GM12864 (cell line): ENCODE data around the gene MTF1.
A peak's percentile ranks its signal among the peaks of the same experiment; 100 is the strongest.
"Not testable (repeated sequence)": the region's sequence is repeated elsewhere in the genome, so short reads cannot be mapped to it uniquely, and the experiment has no call there.

Source experiments
- DNase-seq: peaks from one replicate; pipeline ENCODE4 v3.0.0-alpha.2; 2011; ENCODE audit warnings: low read depth
- H3K4me3 ChIP-seq: 2 replicates; pipeline ENCODE4 v1.5.1; 2011; ENCODE audit warnings: mild to moderate bottlenecking, low read depth, low read length, control low read depth
- TF ChIP-seq, protein P1 (sequence below): IDR thresholded peaks from 2 replicates; pipeline ENCODE4 v1.5.1; 2011; ENCODE audit warnings: low read depth, mild to moderate bottlenecking, moderate library complexity, low read length, control low read depth, inconsistent platforms; ENCODE audit errors: missing control alignments

The MTF1 gene

DNA sequence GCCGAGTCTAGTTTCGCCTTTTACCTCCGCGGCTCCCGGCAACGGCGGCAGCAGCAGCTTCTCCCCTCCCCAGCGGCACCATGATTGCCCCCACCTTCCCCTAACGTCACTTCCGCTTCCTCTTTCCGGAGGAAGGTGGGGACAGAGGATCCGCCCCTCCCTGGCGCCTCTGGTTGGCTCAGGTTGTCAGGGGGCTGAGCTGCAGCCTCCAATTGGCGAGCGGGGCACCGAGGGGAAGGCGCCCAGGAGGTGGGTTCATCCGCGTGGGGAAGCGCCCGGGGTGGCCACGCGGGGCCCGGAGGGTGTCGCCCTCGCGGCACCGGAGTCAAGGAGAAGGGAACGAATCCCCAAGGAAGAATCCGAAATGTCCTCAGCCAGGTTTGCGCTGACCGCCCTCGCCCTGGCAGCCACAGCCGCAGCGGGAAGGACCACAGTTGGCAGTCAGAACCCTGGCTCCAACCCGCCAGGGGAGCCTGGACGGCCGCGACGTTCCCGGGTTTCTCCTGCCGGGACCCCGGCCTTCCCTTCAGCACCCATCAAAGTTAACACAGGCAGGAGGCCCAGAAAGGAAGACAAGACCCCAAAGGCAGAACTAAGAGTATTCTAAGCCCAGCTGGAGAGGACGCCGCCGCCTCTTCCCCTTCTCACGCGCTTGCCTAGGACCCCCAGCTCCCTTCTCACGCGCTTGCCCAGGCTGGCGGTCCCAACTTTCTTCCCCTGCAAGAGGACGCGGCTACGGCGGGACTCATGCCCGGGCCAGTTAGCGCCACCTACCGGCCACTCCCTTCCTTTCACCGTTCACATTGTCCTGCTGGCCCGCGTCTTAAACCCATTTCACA lies at the start of gene MTF1:
Gene MTF1 (minus strand): TSS at position 86 of the 839 bp plus-strand sequence. CDS start 1,934 bp downstream, outside the sequence.
- TF ChIP-seq, protein P1, sequence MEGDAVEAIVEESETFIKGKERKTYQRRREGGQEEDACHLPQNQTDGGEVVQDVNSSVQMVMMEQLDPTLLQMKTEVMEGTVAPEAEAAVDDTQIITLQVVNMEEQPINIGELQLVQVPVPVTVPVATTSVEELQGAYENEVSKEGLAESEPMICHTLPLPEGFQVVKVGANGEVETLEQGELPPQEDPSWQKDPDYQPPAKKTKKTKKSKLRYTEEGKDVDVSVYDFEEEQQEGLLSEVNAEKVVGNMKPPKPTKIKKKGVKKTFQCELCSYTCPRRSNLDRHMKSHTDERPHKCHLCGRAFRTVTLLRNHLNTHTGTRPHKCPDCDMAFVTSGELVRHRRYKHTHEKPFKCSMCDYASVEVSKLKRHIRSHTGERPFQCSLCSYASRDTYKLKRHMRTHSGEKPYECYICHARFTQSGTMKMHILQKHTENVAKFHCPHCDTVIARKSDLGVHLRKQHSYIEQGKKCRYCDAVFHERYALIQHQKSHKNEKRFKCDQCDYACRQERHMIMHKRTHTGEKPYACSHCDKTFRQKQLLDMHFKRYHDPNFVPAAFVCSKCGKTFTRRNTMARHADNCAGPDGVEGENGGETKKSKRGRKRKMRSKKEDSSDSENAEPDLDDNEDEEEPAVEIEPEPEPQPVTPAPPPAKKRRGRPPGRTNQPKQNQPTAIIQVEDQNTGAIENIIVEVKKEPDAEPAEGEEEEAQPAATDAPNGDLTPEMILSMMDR = peak; percentile 91
- H3K4me3 ChIP-seq = peak within 1 kb of the TSS; percentile 100
- peak; percentile 93 for DNase-seq

DNA sequence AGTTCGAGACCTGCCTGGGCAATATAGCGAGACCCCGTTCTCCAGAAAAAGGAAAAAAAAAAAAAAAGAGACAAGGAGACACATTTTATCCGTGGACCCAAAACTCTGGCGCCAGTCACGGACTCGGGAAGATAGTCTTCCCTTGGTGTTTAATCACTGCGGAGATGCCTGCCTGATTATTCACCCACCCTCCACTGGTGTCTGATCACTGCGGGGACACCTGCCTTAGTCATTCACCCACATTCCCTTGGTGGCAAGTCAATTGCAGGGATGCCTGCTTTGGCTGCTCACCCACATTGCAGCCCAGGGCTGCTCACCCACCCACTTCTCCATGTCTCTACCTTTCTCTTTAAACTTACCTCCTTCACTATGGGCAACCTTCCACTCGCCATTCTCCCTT lies 49.1 kb upstream of the MTF1 start:
- H3K4me3 ChIP-seq, DNase-seq: not testable (repeated sequence)

DNA sequence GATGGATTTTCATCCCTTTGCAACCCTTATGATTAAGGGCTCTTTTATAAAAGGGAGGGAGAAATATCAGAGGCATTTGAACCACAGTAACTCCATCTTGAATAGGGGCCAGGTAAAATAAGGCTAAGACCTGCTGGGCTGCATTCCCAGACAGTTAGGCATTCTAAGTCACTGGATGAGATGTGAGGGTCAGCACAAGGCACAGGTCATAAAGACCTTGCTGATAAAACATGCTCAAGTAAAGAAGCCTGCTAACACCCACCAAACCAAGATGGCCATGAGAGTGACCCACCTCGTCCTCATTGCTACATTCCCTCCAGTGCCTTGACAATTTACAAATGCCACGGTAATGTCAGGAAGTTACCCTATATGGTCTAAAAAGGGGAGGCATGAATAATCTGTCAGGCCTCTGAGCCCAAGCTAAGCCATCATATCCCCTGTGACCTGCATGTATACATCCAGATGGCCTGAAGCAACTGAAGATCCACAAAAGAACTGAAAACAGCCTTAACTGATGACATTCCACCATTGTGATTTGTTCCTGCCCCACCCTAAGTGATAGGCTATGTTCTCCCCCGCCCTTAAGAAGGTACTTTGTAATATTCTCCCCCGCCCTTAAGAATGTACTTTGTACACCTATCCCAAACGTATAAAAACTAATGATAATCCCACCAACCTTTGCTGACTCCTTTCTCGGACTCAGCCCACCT lies 48.2 kb upstream of the MTF1 start:
- not testable (repeated sequence) for H3K4me3 ChIP-seq, DNase-seq

DNA sequence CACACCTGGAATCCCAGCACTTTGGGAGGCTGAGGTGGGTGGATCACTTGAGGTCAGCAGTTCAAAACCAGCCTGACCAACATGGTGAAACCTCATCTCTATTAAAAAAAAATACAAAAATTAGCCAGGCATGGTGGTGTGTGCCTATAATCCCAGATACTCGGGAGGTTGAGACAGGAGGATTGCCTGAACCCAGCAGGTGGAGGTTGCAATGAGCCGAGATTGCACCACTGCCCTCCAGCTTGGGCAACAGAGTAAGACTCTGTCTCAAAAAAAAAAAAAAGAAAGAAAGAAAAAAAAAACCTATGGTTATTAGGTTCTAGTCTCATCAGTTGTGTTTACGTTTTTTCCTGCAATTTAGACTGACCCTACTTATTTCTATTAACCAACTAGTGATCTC lies 47.2 kb upstream of the MTF1 start:
- DNase-seq, H3K4me3 ChIP-seq: not testable (repeated sequence)

DNA sequence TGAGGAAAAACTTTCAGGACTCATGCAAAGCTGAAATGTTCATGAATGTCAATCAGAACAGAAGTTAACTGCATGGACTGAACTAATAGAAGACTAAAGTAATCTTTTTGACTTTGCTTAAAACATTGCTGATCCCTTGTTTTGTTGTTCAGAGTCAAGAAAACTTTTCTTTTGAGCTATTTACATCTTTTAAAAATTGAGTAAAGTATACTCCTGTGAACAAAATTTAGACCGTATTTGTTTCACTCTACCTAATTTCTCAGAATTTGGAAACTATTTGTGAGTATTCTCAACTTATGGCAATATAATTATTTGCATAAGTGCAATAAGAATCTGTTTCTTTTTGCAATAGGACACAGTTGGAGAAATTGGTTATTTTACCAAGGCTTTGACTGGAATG lies 46.3 kb upstream of the MTF1 start:
- TF ChIP-seq, protein P1 = no peak
- no peak overlapping the region for H3K4me3 ChIP-seq
- DNase-seq = no peak

DNA sequence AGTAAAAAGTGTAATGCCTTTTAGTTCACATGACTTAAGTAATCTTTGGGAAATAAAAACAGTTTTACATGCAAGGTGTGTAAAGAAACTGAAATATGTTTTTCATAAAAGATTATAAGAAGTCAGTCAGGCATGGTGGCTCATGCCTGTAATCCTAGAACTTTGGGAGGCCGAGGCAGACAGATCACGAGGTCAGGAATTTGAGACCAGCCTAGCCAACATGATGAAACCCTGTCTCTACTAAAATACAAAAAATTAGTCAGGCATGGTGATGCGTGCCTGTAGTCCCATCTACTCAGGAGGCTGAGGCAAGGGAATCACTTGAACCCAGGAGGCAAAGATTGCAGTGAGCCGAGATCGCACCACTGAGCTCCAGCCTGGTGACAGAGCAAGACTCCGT lies 44.5 kb upstream of the MTF1 start:
- not testable (repeated sequence) for H3K4me3 ChIP-seq, DNase-seq

DNA sequence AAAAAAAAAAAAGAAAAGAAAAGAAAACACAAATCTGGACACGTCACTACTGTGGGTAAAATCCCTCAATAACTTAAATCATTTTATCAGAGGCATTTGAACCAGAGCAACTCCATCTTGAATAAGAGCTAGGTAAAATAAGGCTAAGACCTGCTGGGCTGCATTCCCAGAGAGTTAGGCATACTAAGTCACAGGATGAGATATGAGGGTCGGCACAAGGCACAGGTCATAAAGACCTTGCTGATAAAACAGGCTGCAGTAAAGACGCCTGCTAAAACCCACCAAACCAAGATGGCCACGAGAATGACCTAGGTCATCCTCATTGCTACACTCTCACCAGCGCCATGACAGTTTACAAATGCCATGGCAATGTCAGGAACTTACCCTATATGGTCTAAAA lies 43.6 kb upstream of the MTF1 start:
- TF ChIP-seq, protein P1 = no peak
- DNase-seq = no peak
- no peak overlapping the region for H3K4me3 ChIP-seq

DNA sequence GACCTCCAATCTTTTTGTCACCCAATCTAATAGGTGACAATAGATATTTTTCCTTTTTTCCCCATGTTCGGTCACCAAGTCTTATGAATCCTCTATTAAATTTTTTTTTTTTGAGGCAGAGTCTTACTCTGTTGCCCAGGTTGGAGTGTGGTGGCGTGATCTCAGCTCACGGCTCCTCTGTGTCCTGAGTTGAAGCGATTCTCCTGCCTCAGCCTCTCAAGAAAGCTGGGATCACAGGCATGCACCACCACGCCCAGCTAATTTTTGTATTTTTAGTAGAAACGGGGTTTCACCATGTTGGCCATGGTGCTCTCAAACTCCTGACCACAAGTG lies 42.5 kb upstream of the MTF1 start:
- no peak for DNase-seq
- TF ChIP-seq, protein P1 = no peak
- no peak overlapping the region for H3K4me3 ChIP-seq

DNA sequence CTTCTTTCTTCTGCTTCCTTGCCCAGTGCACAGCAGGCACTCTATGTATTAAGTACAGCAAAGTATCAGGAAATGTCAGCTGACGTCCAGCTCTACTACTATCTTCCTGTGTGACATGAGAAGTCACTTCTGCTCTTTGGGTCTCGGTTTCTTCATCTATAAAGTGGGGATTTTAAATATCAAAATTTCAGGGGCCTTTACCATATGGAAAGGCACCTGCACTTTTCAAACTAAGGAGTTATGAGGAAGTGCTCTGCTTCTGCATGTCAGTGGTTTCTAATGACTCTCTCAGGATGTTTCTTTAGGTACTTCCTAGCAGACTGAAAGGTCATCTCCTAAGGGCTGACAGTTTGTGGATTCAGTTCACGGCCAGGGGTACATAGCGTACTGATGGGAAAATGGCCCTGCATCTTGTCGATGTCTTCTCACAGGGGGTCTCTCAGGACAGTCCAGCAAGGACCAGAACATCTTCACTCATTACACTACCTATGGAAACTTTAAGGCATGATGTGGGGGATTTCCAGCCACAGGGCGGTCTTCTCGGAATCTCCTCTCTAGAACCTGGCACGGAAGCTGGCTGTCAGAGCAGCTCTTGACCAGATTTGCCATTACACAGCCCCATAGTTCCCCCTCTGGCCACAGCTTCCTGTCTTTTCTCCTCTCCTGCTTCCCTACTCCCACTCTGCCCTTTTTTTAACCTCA lies 42.0 kb upstream of the MTF1 start:
- DNase-seq = no peak
- TF ChIP-seq, protein P1 = no peak
- no peak overlapping the region for H3K4me3 ChIP-seq

DNA sequence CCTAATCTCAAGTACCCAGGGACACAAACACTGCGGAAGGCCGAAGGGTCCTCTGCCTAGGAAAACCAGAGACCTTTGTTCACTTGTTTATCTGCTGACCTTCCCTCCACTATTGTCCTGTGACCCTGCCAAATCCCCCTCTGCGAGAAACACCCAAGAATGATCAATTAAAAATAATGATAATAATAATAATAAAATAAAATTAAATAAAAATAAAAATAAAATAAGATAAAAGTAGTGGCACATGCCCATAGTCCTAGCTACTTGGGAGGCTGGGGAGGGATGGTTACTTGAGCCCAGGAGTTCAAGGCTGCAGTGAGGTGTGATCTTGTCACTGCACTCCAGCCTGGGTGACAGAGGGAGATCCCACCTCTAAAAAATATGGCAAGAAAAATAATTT lies 38.2 kb upstream of the MTF1 start:
- DNase-seq, H3K4me3 ChIP-seq: not testable (repeated sequence)
